HG03039 (cell line): Measurements from ENCODE around the gene PPDPF.
"Not testable (repeated sequence)": the region's sequence is repeated elsewhere in the genome, so short reads cannot be mapped to it uniquely, and the experiment has no call there.

Experiments
- ATAC-seq: cut with Tn5 transposase; IDR thresholded peaks from one replicate; pipeline ENCODE4 v1.9.1; 2021; ENCODE audit warnings: mild to moderate bottlenecking, moderate library complexity; ENCODE audit not compliant: unreplicated experiment

PPDPF gene

DNA sequence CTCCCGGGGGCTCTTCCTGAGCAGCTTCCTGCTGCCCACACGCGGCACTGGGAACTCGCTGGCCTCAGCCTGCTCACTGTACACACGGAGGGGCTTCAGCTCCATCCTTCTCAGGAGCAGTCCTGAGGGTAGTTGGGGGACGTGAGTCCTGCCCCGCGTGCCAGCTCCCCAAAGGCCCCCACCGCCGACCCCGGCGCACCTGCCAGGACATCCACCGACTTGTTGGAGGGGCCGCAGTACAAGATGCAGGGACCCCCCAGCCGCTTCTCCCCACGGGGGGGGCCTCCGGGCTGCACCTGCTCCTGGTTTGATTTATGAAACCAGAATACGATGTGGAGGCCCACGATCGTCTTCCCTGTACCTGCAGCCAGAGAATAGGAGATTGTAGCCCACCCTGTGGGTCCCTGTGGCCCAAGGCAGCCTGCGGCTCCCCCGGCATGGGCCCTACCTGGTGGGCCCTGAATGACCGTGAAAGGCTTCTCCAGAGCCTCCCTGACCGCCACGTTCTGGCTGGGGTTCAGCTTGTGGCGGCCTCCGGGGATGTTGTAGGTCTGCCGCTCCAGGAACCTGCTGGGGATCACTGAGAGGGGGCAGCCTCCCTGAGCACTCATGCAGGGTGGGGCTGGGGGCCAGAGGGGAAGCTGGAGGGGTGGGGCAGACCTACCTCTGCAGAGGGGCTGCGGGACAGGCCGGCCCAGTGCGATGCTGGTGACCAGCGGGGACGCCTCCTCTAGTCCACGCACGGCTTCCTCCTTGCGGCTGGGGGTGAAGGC, 41.2 kb downstream of the PPDPF start:
- ATAC-seq: no peak

DNA sequence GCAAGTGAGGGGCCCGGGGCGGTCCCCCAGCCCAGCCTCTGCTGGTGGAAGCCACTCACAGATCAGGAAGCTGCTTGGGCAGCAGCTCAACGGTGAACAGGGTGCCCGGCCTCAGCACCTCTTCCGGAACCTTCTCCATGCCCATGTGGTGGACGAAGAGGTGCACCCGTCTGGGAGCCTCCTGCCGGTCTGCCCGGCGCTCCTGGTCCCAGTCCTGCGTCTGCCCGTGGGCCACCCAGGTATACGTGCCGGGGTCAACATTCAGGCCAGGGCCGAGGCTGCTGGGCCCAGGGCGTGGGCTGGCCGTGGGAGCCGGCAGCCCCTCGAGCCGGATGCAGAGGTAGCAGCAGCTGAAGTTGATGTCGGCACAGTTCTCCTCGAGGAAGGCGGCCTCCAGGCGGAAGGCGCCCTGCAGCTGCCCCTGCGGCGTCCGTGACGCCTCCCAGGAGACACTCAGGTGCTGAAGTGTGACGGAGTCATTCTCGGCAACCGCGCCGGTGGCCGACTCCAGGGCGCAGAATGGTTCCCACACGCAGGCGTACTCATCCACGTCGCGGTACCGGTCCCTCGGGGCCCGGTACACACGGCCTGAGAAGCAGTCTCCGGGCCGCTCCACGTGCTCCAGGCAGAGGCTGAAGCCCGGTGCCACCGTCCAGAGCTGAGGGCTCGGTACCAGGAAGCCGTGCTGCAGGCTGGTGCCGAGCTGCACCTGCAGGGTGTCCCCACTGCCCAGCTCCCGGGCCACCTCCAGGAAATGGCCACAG, 42.1 kb downstream of the PPDPF start:
- no peak for ATAC-seq

DNA sequence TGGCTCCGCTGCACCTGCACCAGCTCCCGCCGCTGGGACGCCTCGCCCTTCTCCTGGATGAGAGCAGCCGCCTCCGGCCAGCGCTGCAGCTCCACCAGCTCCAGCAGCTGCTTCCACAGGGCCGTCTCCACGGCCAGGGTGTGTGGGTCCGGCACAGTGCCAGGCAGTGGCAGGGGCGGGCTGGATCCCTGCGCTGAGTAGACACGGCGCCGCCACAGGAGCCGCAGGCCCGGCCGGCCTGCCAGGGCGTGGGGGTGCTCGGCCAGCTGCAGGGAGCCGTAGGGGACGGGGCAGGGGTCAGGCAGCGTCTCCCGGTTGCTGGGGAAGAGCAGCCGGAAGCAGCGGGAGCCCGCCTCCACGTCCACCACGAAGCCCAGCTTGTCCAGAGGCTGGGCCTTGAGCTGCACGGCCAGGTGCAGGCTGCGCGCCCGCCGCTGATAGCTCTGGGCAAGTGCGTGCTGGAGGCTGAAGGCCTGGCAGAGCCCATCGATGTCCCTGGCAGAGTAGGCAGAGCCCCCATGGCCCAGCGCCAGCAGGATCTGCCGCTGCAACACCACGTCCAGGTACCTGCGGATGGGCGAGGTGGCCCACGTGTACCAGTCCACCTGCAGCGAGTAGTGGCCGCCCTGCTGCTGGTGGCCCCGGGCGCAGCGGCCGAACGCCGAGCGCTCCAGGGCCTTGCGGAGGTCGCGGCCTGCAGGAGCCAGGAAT, 42.8 kb downstream of the PPDPF start:
- no peak for ATAC-seq

DNA sequence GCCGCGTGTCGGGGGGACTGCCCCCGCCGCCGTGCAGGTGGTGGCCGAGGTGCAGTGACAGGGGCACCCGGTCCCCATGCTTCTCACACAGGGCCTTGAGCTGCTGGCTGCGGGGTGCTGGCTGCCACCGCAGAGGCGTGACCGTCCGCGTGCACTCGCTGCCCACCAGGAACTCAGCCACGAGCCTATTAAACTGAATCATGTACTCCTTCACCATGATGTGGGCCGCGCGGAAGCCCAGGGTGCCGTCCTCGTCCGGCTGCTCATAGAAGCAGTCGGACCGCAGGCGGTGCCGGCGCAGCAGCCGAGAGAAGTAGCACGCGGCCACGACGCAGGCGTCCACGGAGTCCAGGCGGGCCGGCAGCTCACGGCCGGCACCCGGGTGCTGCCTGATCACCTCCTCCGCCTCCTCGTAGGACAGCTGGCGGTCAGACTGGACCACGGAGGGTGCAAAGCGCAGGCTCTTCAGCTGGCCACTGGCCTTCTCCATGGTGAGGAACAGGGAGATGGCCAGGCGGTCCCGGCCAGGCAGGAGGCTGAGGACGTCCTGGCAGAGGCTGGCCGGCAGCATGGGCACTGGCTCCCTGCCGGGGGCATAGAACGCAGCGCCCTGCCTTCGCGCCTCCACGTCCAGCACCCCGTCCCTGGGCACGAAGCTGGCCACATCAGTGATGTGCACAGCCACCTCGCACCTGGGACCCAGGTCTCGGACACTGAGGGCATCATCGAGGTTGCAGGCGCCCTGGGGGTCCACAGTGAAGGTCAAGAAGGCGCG, 43.7 kb downstream of the PPDPF start:
- no peak for ATAC-seq

DNA sequence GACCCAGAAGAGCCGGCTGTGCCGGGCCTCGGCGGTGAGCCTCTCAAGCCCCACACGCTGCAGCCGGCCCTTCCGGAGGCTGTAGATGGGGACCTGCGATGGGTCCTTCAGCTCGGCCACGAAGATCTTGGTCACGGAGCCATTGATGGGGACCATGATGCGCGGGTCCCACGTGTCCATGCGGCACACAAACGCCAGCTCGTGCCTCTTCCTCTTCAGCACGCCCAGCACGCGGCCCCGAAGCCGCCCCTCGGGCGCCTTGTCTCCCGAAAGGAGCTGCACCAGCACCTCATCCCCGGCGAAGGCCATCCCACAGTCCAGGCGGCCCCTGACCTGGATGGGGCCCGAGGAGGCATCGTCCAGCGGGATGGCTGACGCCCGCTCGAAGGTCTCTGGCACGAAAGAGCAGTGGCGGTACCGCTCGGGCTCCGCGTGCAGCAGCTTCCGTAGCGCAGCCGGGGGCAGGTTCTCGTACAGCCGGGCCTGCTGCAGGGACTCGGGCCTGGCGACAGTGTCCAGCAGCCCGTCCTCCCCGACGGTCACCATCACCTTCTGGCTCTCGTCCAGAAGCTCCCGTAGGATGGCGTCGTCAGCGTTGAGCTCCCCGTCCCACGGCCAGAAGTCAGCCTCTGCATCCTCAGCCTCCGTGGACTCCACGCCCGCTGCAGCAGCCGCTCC, 44.6 kb downstream of the PPDPF start:
- no peak for ATAC-seq

DNA sequence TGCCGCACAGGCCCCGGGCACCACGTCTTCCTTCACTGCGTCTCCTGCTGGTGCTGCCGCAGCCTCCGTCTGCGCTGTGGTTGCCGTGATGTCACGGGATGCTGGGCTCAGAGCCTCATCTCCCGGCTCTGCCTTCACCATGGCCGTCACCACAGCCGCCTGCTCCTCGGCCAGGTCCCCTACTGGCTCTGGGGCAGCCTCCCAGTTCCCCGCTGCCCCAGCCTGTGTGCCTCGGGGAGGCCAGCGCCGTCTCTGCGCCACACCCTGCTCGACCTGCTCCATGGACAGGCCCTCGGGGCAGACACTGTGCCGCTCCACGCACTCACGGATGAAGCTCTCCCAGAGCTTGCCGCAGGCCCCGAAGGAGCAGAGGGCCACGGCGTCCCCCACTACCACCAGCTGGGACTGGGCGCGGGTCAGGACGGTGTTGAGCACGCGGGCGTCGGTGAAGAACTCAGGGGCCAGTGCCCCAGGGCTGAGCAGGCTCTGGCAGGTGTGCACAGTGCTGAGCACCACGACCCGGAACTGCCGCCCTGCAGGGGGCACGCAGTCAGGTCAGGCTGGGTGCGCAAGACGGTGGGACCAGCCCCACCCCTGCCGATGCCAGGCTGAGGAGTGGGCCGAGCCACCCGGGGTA, 45.3 kb downstream of the PPDPF start:
- ATAC-seq: no peak

DNA sequence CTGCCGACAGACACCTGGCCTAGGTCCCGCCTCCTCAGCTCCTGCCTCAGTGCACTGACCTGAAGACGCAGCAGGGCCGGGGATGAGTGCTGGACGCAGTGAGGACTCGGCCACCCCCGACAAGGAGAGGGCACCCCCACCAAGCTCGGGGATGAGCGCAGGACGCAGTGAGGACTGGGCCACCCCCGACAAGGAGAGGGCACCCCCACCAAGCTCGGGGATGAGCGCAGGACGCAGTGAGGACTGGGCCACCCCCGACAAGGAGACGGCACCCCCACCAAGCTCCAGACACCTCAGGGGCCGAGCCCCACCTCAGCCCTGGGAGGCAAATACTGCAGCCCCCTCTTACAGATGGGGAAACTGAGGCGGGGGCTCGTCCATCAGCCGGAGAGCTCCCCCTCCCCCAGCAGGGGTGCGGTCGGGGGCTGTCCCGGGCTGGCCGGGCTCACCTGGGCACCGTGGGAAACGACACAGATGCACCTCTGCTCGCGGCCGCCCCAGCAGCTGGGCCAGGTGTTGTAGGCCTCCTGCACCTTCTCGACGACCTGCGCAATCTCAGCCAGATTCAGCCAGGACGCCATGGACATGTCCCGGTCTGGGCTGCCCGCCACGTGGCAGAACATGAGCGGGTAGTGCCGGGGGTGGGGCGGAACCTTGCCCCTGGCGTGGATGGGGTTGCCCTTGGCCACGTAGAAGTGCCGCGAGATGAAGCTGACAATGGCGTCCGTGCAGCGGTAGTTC, 46.0 kb downstream of the PPDPF start:
- ATAC-seq: no peak

DNA sequence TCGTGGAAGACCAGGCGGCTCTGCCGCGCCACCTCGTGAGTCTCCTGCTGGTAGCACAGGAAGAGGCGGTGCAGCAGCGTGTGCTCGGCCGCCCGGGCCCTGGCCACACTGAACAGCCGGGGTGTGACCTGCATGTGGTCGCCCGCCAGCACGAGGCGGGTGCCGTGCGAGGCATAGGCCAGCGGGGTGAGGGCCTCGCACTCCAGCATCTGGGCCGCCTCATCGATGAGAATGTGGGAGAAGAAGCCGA, 46.5 kb downstream of the PPDPF start:
- no peak for ATAC-seq

DNA sequence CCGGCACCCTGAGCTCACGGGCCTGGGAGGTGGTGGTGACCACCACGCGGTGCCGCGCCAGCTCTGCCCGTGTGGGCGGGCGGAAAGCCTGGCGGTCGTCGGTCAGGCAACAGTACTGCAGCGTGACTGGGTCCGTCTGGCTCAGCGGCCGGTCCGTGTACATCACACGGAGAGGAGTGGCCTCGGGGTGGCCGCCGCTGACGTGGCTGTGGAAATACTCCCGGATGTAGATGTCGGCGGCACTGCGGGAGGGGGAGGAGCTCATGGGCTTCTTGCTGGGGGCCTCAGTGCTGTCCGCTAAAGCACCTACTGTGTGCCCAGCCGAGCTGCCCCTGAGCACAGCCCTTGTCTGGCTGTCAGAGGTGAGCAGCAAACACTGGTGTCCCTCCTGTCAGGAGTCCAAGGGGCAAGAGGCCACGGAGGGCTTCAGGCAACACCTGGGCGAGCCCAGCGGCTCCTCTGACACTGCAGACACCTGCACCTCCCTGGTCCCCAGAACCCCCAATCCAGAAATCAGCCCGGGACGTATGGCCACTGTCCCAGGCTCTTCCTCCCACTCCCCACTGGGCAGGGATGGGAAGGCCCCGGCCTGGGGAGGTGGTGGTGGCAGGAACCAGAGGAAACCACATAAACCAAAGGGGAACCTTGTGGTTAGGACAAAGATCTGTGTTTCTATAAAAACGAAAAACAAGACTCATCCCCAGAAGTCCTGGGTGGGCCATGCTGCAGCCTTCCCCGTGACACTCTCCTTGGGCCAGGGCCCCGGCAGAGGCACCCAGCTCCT, 47.0 kb downstream of the PPDPF start:
- peak; percentile 50 for ATAC-seq

DNA sequence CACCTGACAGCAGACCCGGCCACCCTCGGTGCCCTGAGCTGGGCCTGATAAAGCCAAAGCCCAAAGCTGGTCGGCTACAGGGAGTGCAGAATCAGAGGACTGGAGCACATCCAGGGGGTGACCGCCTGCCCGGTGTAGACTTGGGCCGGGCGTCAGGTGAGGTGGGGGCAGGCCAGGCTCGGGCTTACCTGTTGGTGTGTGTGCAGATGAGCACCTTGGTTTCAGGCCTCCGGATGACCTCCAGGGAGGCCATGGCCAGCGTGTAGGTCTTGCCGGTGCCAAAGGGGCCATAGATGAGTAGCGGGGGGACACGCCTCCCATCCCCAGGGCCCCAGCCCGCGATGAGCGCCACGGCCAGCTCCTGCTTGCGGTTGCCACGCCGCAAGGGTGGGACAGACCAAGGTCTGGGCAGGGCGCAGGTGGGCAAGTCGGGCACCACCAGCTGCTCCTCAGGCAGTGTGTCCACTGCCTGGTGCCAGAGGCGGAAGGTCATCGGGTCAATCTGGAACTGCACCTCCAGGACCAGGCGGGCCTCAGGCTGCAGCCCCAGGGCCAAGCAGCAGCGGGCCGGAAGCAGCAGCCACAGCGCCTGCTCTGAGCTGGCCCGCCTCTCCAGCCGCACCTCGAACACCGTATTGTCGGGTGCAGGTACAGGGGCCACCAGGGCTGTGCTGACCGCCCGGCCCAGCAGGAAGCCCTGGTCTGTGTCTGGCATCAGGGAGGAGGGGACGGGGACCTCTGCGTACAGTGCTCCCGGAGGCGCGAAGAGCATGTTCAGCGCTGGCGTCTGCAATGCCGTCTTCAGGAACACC, 47.8 kb downstream of the PPDPF start:
- ATAC-seq: no peak

DNA sequence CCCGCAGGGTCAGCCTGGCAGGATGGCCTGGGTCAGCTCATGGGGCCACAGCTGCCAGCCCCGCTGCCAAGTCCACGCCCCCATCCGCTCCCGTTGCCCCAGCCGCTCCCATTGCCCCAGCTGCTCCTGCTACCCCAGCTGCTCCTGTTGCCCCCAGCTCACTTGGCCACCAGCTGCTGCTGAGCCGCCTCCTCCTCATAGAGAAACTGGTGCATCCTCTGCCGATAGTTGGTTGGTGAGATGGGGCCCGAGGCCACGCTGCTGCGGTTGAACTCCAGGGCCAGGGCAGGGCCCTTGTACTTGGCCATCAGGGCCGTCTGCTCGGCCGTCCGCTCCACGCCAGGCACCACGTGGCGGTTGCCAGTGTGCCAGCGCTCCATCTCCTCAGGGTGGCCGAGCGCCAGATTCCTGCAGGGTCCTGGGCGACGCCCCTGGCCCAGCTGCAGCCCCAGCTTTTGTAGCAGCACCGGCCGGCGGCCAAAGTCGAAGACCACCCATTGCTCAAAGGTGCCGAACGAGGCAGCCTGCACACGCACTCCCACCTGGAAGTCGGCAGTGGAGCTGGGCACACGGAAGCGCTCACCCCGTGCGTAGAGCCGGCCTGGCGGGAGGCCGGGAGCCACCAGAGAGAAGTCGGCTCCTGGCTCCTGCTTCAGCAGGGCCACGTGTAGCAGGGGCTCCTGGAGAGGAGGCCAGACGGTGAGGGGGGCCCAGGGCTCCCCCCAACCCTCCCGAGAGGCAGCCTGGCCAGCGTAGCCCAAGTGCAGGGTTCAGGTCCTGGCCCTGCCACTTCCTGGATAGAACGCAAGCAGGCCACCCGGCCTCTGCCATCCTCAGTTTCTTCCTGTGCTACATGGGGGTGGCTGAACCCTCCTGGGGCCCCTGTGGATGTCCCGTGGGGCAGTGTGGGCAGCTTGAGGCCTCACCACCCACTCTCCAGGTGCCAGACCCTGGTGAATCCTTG, 48.7 kb downstream of the PPDPF start:
- no peak for ATAC-seq

DNA sequence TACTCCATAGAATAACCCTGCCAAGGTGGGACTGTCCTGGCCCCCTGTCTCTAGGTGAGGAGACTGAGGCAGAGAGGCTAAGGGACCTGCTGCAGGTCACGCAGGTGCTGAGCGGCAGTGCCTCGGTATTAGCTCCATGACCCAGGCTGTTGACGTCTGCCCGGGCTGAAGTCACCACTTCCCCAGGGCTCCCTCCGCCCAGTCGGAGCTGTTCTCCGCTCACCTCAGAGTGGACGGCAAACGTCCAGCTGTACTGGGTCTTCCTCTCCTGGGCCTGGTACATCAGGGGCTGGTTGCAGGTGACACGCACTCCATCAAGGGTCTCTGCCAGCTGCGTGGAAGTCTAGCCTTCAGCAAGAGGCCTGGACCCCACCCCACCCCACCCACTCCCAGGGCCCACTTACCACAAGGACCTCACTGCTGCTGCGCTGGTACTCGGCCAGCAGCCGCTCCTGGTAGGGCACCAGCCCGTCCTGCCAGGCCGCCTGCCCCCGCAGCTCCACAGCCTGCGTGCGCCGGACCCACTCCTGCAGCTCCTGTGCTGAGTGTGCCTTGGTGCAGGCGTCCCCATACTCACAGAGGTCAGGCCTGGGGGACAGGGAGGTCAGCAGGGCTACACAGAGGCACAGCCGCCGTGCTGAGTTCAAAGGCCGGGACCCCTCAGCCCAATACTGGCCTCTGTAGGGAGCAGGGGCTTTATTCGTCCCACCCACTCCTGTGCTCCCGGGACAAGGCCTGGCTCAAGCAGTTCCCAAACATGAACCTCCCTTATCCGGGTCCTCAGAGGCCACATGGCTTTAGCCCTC, 49.9 kb downstream of the PPDPF start:
- ATAC-seq: no peak

DNA sequence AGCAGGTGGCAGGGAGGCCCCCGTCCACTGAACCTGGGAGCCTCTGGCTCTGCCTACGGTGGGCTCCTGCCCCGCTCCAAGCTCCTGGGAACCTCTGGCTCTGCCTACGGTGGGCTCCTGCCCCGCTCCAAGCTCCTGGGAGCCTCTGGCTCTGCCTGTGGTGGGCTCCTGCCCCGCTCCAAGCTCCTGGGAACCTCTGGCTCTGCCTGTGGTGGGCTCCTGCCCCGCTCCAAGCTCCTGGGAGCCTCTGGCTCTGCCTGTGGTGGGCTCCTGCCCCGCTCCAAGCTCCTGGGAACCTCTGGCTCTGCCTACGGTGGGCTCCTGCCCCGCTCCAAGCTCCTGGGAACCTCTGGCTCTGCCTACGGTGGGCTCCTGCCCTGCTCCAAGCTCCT, 50.5 kb downstream of the PPDPF start:
- ATAC-seq: not testable (repeated sequence)
